PC-3 (cell line): Measurements from ENCODE around the gene RAI14. TPM values are rescaled to one million over a fixed set of nuclear protein-coding genes. Genes with fewer than 3 reads are reported as not detected.

Source experiments
- ATAC-seq: fragments of 200-7000 bp; cut with Tn5 transposase; 2 replicates; pipeline ENCODE4 v1.9.1; 2020; ENCODE audit warnings: mild to moderate bottlenecking, moderate library complexity
- BruUV-seq: library from RNA; stranded (reverse); fragments of 400-500 nt; replicated peaks from 2 replicates; lab custom pipeline; 2021; lab: Mats Ljungman, UMichigan
- CTCF ChIA-PET: fragments of 300-600 bp; sonication (Branson Sonifier 250); formaldehyde crosslinking; loops from one replicate; lab custom pipeline; 2022; ENCODE audit warnings: antibody characterized with exemption; lab: Charles Lee
- POLR2A ChIA-PET: fragments of 300-600 bp; sonication (Branson Sonifier 250); formaldehyde crosslinking; loops from one replicate; lab custom pipeline; 2022; ENCODE audit warnings: antibody characterized with exemption; ENCODE audit not compliant: unreplicated experiment; lab: Charles Lee
- DNase-seq: peaks from one replicate; pipeline ENCODE4 v3.0.0-alpha.2; 2015
- H2AFZ ChIP-seq: fragments of 300-600 bp; sonication (generic); 2 replicates; pipeline ENCODE4 v1.6.0; 2016; ENCODE audit warnings: antibody characterized with exemption, low read length
- H3F3A ChIP-seq: fragments of 300-600 bp; sonication (generic); one replicate; pipeline ENCODE4 v1.6.0; 2017; ENCODE audit warnings: antibody characterized with exemption, low read length, control low read depth, mild to moderate bottlenecking; ENCODE audit not compliant: unreplicated experiment
- H3K27ac ChIP-seq: fragments of 300-600 bp; sonication (generic); 2 replicates; pipeline ENCODE4 v1.5.1; 2016; ENCODE audit warnings: mild to moderate bottlenecking, low read length
- H3K27me3 ChIP-seq: fragments of 300-600 bp; sonication (generic); 2 replicates; pipeline ENCODE4 v1.6.1; 2016; ENCODE audit warnings: low read length, mixed read lengths
- H3K36me3 ChIP-seq: fragments of 300-600 bp; sonication (generic); 2 replicates; pipeline ENCODE4 v1.6.1; 2016; ENCODE audit warnings: low read depth, mixed run types, low read length, mixed read lengths
- H3K4me1 ChIP-seq: fragments of 300-600 bp; sonication (generic); 2 replicates; pipeline ENCODE4 v1.5.1; 2016; ENCODE audit warnings: low read length; ENCODE audit not compliant: insufficient read depth
- H3K4me2 ChIP-seq: fragments of 300-600 bp; sonication (generic); 2 replicates; pipeline ENCODE4 v1.6.0; 2016; ENCODE audit warnings: low read length
- H3K4me3 ChIP-seq: fragments of 300-600 bp; sonication (generic); 2 replicates; pipeline ENCODE4 v1.5.1; 2016; ENCODE audit warnings: mild to moderate bottlenecking, low read length, mixed read lengths
- H3K79me2 ChIP-seq: fragments of 300-600 bp; sonication (generic); 2 replicates; pipeline ENCODE4 v1.6.1; 2017; ENCODE audit warnings: low read length, mixed read lengths
- H3K9ac ChIP-seq: fragments of 300-600 bp; sonication (generic); 2 replicates; pipeline ENCODE4 v1.6.0; 2016; ENCODE audit warnings: mild to moderate bottlenecking, low read length
- H3K9me2 ChIP-seq: fragments of 300-600 bp; sonication (generic); replicated peaks from 2 replicates; pipeline ENCODE4 v1.6.1; 2016; ENCODE audit warnings: mixed run types, low read length, mixed read lengths
- H3K9me3 ChIP-seq: fragments of 300-600 bp; sonication (generic); 2 replicates; pipeline ENCODE4 v1.6.1; 2016; ENCODE audit warnings: low read length, mixed read lengths
- H4K20me1 ChIP-seq: fragments of 300-600 bp; sonication (generic); 2 replicates; pipeline ENCODE4 v1.6.1; 2016; ENCODE audit warnings: low read length, mixed read lengths
- CTCF ChIP-seq: fragments of 300-600 bp; sonication (generic); conservative IDR thresholded peaks from 2 replicates; pipeline ENCODE4 v1.5.1; 2017; ENCODE audit warnings: antibody characterized with exemption, low read depth, mild to moderate bottlenecking, low read length
- EZH2 ChIP-seq: fragments of 300-600 bp; sonication (generic); IDR thresholded peaks from one replicate; pipeline ENCODE4 v1.6.1; 2017; ENCODE audit warnings: antibody characterized with exemption, mild to moderate bottlenecking, low read length; ENCODE audit not compliant: unreplicated experiment
- EZH2phosphoT487 ChIP-seq: fragments of 300-600 bp; sonication (generic); IDR thresholded peaks from 2 replicates; pipeline ENCODE4 v1.6.1; 2018; ENCODE audit warnings: mild to moderate bottlenecking, antibody characterized with exemption, low read length, borderline replicate concordance
- intact Hi-C: fragments of 100-400 bp; cut with micrococcal nuclease; formaldehyde crosslinking; loops from 2 replicates; pipeline ENCODE4 v1.9.0; 2023
- total RNA-seq: library from RNA; depleted of rRNA; stranded (reverse); fragments of >200 nt; gene quantifications from 2 replicates; pipeline ENCODE4 v1.2.3, GENCODE V29; 2014

Gene RAI14
- total RNA-seq, 1 experiment from 2014 or later: 73.5 TPM

GRCh38 chr5:34869256-34869655 is 213.1 kb downstream of the RAI14 start:
- no TSS peak for BruUV-seq

GRCh38 chr5:34870382-34870781 is 214.3 kb downstream of the RAI14 start:
- intact Hi-C loops: no loop called here
- Histone ChIP-seq H3K9ac (no peak overlapping the region), H3K4me2 (no peak overlapping the region), H3K27ac (no peak overlapping the region), H3F3A (no peaks in the 10 kb centered on the region), H3K9me3 (no peaks in the 10 kb centered on the region), H3K4me3 (no peak overlapping the region), H3K27me3 (no peaks in the 10 kb centered on the region), H3K36me3 (no peaks in the 10 kb centered on the region), H3K9me2 (no peaks in the 10 kb centered on the region), H2AFZ (no peak overlapping the region), H4K20me1 (no peaks in the 10 kb centered on the region), H3K4me1 (no peaks in the 10 kb centered on the region), H3K79me2 (no peaks in the 10 kb centered on the region)
- no TSS peak for BruUV-seq
- ChIA-PET POLR2A (no interaction called here), CTCF (no interaction called here)
- ATAC-seq: no peak
- no peak for DNase-seq
- TF ChIP-seq EZH2 (no peak), EZH2phosphoT487 (no peak), CTCF (no peak)

More at GRCh38 chr5:34869256-34869655, 213.1 kb downstream of the RAI14 start:
- no peak overlapping the region for H3K4me3 ChIP-seq
- H3F3A ChIP-seq: no peaks in the 10 kb centered on the region
- H3K4me1 ChIP-seq: no peaks in the 10 kb centered on the region
- no peak for ATAC-seq
- intact Hi-C loops: no loop called here
- no peaks in the 10 kb centered on the region for H3K36me3 ChIP-seq
- no peak overlapping the region for H2AFZ ChIP-seq
- no peak for DNase-seq
- no peak overlapping the region for H3K27ac ChIP-seq
- no peaks in the 10 kb centered on the region for H3K27me3 ChIP-seq
- H3K9ac ChIP-seq: no peak overlapping the region
- no peaks in the 10 kb centered on the region for H3K79me2 ChIP-seq
- no peaks in the 10 kb centered on the region for H4K20me1 ChIP-seq
- H3K4me2 ChIP-seq: no peak overlapping the region
- no peaks in the 10 kb centered on the region for H3K9me2 ChIP-seq
- TF ChIP-seq EZH2: no peak
- no peak for TF ChIP-seq CTCF
- no peak for TF ChIP-seq EZH2phosphoT487
- ChIA-PET CTCF (no interaction called here), POLR2A (no interaction called here)
- H3K9me3 ChIP-seq: no peaks in the 10 kb centered on the region

- no peaks in the 10 kb centered on the region for H3K4me1 ChIP-seq
- no peaks in the 10 kb centered on the region for H3K9me2 ChIP-seq
- ChIA-PET CTCF (no interaction called here), POLR2A (no interaction called here)
- H3K79me2 ChIP-seq: no peaks in the 10 kb centered on the region
- H3K36me3 ChIP-seq: no peaks in the 10 kb centered on the region
- BruUV-seq: no TSS peak
- no peak overlapping the region for H3K27ac ChIP-seq
- no peak overlapping the region for H3K4me3 ChIP-seq
- H3F3A ChIP-seq: no peaks in the 10 kb centered on the region
- H3K9me3 ChIP-seq: no peaks in the 10 kb centered on the region
- H3K9ac ChIP-seq: no peak overlapping the region
- TF ChIP-seq EZH2 (no peak), EZH2phosphoT487 (no peak), CTCF (no peak)
- H4K20me1 ChIP-seq: no peaks in the 10 kb centered on the region
- no peaks in the 10 kb centered on the region for H3K27me3 ChIP-seq
- DNase-seq: no peak
- intact Hi-C loops: no loop called here
- H2AFZ ChIP-seq: no peak overlapping the region
- ATAC-seq: no peak
- H3K4me2 ChIP-seq: no peak overlapping the region
These were observed 220.1 kb downstream of the RAI14 start for GRCh38 chr5:34876275-34876674.
